Measurements from ENCODE around the gene AANAT.

The AANAT gene

DNA sequence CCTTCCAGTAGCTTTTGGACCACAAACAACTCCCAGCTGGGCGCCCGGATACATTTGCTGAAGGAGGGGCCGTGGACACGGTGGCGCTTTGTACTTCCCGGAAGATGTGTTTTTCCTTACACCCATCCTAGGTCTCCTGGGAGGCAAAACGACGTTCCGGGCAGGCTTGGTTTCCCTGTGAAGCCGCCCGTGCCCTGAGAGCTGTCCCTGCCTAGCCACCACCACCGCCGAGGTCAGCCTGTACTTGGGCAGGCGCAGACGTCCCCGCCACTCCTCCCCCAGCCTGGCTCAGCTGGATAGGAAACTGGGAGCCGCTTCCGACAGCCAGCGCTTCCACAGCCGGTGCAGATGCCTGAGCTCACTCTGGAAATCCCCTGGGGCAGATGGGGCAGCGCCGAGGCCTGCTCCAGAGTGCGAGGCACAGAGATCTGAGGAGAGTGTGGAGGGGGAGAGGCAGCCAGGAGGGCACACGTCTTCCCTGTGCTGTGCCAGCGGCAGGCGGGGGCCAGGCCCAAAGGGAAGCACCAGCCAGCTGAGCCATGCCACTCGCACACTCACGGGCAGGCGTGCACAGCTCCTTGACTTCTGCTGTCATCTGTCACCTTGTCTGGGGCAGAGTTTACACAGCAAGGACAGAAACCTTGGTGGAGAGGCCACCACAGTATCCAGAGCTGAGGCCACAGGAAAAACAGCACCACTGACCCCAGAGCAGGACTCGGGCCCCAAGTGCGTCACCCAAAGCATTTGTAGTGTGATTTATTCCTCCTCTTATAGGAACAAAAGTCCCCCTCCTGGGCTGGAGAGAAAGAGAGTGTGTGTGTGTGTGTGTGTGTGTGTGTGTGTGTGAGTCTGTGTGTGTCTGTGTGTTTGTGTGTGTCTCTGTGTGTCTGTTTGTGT, 30.8 kb downstream of the AANAT start:
- TF ChIP-seq, protein P1, sequence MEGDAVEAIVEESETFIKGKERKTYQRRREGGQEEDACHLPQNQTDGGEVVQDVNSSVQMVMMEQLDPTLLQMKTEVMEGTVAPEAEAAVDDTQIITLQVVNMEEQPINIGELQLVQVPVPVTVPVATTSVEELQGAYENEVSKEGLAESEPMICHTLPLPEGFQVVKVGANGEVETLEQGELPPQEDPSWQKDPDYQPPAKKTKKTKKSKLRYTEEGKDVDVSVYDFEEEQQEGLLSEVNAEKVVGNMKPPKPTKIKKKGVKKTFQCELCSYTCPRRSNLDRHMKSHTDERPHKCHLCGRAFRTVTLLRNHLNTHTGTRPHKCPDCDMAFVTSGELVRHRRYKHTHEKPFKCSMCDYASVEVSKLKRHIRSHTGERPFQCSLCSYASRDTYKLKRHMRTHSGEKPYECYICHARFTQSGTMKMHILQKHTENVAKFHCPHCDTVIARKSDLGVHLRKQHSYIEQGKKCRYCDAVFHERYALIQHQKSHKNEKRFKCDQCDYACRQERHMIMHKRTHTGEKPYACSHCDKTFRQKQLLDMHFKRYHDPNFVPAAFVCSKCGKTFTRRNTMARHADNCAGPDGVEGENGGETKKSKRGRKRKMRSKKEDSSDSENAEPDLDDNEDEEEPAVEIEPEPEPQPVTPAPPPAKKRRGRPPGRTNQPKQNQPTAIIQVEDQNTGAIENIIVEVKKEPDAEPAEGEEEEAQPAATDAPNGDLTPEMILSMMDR (IDR thresholded peaks at IDR 0.05; ENCODE audit: extremely low read depth, insufficient read depth, missing control alignments): no peak
- DNase-seq (ENCODE audit: low spot score): no peak
- in situ Hi-C loops (cut with MboI; ENCODE audit: low pct_unique_long_range_greater_than_20kb, low sequenced_read_pairs, unreplicated experiment): no loop called here

DNA sequence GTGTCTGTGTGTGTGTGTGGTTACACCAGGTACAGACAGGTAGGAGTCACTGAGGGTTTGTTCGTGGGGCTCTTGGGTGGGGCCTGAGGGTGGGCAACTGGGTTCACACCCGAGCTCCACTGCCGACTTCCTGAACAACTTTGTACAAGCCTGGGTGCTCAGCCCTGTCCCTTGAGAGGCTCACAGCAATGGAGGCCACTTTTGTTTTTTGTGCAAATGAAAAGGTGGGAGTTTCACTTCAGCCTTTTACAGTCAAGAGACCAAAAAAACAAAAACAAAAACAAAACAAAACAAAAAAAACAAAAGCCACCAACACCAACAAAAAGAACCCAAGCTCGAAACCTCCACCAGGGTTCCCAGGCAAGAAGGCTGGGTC, 31.5 kb downstream of the AANAT start:
- TF ChIP-seq, protein P1 (IDR thresholded peaks at IDR 0.05; ENCODE audit: extremely low read depth, insufficient read depth, missing control alignments): no peak
- peak; percentile 53 for DNase-seq (ENCODE audit: low spot score)
- in situ Hi-C loops (cut with MboI; ENCODE audit: low pct_unique_long_range_greater_than_20kb, low sequenced_read_pairs, unreplicated experiment): no loop called here

- DNase-seq (ENCODE audit: low spot score): no peak
- TF ChIP-seq, protein P1 (IDR thresholded peaks at IDR 0.05; ENCODE audit: extremely low read depth, insufficient read depth, missing control alignments): no peak
- in situ Hi-C loops (cut with MboI; ENCODE audit: low pct_unique_long_range_greater_than_20kb, low sequenced_read_pairs, unreplicated experiment): no loop called here
Observed at GRCh38 chr17:76499267-76499667, 31.9 kb downstream of the AANAT start.

- TF ChIP-seq, protein P1 (IDR thresholded peaks at IDR 0.05; ENCODE audit: extremely low read depth, insufficient read depth, missing control alignments): no peak
- no peak for DNase-seq (ENCODE audit: low spot score)
- in situ Hi-C loops (cut with MboI; ENCODE audit: low pct_unique_long_range_greater_than_20kb, low sequenced_read_pairs, unreplicated experiment): no loop called here
Observed at GRCh38 chr17:76500074-76500746, 32.8 kb downstream of the AANAT start.

GRCh38 chr17:76500747-76501017, 33.3 kb downstream of the AANAT start:
- DNase-seq (ENCODE audit: low spot score): no peak
- in situ Hi-C loops (cut with MboI; ENCODE audit: low pct_unique_long_range_greater_than_20kb, low sequenced_read_pairs, unreplicated experiment): no loop called here
- TF ChIP-seq, protein P1 (IDR thresholded peaks at IDR 0.05; ENCODE audit: extremely low read depth, insufficient read depth, missing control alignments): no peak

- peak; percentile 98 for DNase-seq (ENCODE audit: low spot score)
- in situ Hi-C loops (cut with MboI; ENCODE audit: low pct_unique_long_range_greater_than_20kb, low sequenced_read_pairs, unreplicated experiment): no loop called here
- TF ChIP-seq, protein P1 (IDR thresholded peaks at IDR 0.05; ENCODE audit: extremely low read depth, insufficient read depth, missing control alignments): no peak
Observed at GRCh38 chr17:76501018-76501826, 33.8 kb downstream of the AANAT start, which contains the start of gene RHBDF2. TSS of gene RHBDF2 (minus strand) at chr17:76501423. CDS start at chr17:76481524, 19,899 bp downstream.
